Fibroblast of pulmonary artery (primary cell): ENCODE results near the gene PIP4K2A.
A peak's percentile ranks its signal among the peaks of the same experiment; 100 is the strongest.

ENCODE experiments used
- DNase-seq: peaks from one replicate; pipeline ENCODE4 v3.0.0-alpha.2; 2010; ENCODE audit warnings: low read depth
- H3K4me3 ChIP-seq: replicated peaks from 2 replicates; pipeline ENCODE4 v1.5.1; 2011; ENCODE audit warnings: low read depth, mild to moderate bottlenecking, control low read depth, low read length, moderate library complexity
- CTCF ChIP-seq: IDR thresholded peaks from 2 replicates; pipeline ENCODE4 v1.5.1; 2011; ENCODE audit warnings: mild to moderate bottlenecking, control low read depth, low read length, inconsistent platforms; ENCODE audit errors: missing control alignments

The PIP4K2A gene

DNA sequence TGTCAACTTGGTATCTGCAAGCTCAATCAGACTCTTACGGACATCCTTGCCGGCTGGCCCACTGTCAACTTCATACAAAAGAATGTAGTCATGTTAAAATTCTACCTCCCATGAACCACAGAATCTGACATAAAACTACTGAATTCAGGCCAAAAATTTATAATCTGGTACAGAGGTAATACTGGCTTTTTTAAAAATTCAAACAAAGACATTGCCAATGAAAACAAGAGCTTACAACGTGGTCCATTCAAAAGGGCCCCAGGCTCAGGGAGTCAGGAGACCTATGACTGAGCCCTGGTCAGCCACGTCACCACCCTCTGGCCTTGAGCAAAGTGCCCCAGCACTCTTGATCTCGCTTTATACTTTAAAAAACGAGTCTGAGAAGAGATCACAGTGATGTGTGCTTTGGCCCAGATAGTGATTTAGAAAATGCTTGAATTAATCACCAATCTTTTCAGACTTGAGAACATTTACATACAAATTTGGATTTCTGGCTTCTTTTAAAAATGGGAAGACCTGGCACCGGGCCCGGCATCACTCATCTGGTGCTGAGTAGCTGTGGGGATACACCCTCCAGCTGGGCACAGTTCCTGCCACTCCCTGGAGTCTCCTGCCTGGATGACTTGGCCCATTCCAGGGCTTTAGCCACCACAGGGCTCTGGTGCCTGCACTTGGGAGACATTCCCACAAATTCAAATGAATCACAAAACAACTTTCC, 94.1 kb downstream of the PIP4K2A start:
- no peak overlapping the region for H3K4me3 ChIP-seq
- DNase-seq = peak; percentile 98

GRCh38 chr10:22619101-22619500, 95.3 kb downstream of the PIP4K2A start:
- no peak overlapping the region for H3K4me3 ChIP-seq
- DNase-seq = no peak
- TF ChIP-seq CTCF = no peak

More for the DNA sequence above, 94.1 kb downstream of the PIP4K2A start:
- no peak for TF ChIP-seq CTCF

DNA sequence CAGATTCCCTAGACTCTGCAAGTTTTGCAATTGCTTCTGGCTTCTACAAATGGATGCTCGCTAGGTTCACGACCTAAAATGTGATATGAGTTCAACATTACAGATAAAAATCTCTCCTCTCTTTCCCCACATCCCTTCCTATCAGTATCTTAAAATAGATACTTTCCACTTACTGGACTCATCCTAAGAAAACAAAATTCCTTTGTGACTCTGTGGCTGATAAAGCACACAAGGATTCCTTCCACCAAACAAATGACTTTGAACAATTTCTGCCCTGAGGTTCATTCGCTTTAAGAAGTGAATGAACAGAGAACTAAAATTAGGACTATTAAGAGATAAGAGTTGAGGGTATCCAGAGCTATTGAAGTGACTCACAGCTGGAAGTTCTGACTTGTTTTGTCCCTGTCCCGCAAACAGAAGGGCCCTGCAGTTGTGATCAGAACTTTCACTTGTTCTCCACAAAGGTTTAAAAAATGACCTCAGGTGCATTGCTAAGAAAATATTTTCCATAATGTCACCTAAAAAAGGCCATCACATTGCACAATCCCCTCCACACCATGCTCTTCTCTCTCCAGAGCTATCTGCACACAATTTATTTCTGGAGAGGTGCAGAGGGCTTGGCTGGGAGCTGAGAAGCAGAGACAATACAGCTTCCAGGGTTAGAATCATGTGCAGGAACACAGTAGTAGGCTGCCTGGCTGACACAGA, 96.1 kb downstream of the PIP4K2A start:
- TF ChIP-seq CTCF = no peak
- H3K4me3 ChIP-seq = no peak overlapping the region
- peak; percentile 49 for DNase-seq

DNA sequence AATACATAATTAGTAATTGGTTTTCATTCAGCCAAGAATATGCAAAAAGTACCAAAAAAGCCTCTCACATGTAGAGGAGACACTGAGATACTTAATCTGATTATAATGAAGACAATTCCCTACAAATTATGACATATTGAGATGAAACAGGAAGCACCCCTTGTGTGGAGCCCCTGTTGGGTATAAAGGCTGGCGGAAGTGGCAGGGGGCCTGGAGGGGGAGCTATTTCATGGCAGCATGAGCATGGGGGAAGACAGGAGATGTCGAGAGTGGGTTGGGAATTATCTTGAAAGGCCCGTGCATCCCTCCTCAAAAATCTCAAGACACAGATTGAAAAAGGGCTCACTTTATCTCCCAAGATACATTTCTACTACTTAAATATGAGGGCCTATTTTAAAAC, 96.9 kb downstream of the PIP4K2A start:
- H3K4me3 ChIP-seq = no peak overlapping the region
- no peak for TF ChIP-seq CTCF
- DNase-seq = no peak

DNA sequence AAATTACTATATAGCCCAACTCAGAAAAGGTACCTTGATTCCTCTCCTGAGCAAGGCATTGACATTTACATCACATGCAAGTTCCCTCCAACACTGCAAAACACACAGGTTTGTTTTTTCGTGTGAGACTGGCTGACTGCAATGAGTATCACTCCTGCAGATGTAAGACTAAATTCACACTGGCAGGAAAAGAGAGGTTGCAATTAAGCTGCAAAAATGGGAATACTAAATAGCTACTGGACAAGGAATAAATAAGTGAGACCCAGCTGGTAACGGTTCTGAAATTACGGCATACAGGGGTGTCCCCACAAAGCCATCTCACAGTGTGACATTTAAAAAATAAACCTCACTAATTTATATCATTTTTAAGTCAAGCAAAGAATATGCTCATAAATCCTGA, 97.3 kb downstream of the PIP4K2A start:
- DNase-seq = no peak
- H3K4me3 ChIP-seq = no peak overlapping the region
- TF ChIP-seq CTCF = no peak

DNA sequence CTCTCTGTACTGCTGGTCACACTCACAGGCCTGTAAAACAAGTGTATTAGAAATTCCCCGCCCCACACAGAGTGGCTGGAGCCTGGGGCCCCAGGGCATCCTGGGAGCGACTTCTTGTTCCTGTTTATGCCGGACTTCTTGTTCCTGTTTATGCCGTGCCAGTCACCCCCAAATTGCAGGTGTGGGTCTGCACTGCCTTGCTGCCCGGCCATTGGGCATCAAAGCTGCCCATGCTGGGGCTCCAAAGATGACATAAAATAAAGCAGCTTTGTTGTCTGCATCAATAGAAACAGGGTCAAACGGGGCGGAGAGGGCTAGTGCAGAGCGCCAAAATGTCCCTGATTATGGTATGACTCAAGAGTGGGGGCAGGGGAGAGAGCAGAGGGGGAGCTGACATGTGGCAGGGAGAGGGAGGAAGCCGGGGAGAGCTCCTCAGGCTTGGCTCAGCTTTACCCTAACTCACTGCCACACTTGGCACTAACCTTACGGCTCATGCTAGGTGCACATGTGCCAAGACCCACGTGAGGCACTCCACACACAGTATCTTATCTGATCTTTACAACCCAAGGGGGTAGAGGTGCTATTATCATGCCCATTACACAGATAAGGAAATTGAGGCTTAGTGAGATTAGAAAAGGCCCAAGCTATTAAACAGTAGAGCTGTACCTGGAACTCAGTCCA, 98.4 kb downstream of the PIP4K2A start:
- H3K4me3 ChIP-seq = no peak overlapping the region
- no peak for TF ChIP-seq CTCF
- no peak for DNase-seq
